ENCODE measurements around the gene CA11.

Gene CA11

GRCh38 chr19:48588670-48589401, 57.2 kb downstream of the CA11 start:
- DNase-seq (ENCODE audit: low read depth) = peak; percentile 28
- H3K4me3 ChIP-seq (ENCODE audit: low read length) = peak overlapping the region; percentile 45
- peak; percentile 88 for TF ChIP-seq CTCF (conservative IDR thresholded peaks at IDR 0.05; ENCODE audit: low read depth, low read length)
